Neutrophil (primary cell): ENCODE measurements around the gene UIMC1.

Experiments used
- H3K27ac ChIP-seq: fragments of 200-600 bp; sonication (generic); 2 replicates; pipeline ENCODE4 v1.5.1; 2016; ENCODE audit warnings: mild to moderate bottlenecking, moderate library complexity
- H3K27me3 ChIP-seq: fragments of 200-600 bp; sonication (generic); 2 replicates; pipeline ENCODE4 v1.6.0; 2016; ENCODE audit warnings: mild to moderate bottlenecking
- H3K36me3 ChIP-seq: fragments of 200-600 bp; sonication (generic); 2 replicates; pipeline ENCODE4 v1.5.1; 2017
- H3K4me1 ChIP-seq, 2 experiments: fragments of 200-600 bp in 1 of 2; sonication (generic) in 1 of 2; 1 replicate in 1 of 2; 2 replicates in 1 of 2; pipeline versions ENCODE4 v1.5.1 to v1.6.1; 2013 to 2016; ENCODE audit warnings: low read depth in 1 of 2, low read length in 1 of 2, mild to moderate bottlenecking in 1 of 2, moderate library complexity in 1 of 2; ENCODE audit not compliant: control insufficient read depth in 1 of 2, insufficient read depth in 1 of 2
- H3K4me3 ChIP-seq, 2 experiments: fragments of 200-600 bp in 1 of 2; sonication (generic) in 1 of 2; 1 replicate in 1 of 2; 2 replicates in 1 of 2; pipeline ENCODE4 v1.5.1; 2013 to 2016; ENCODE audit warnings: low read depth in 1 of 2, low read length in 1 of 2, mild to moderate bottlenecking in 1 of 2, moderate library complexity in 1 of 2
- H3K9me3 ChIP-seq: fragments of 200-600 bp; sonication (generic); 2 replicates; pipeline ENCODE4 v1.5.1; 2016
- CTCF ChIP-seq: fragments of 200-600 bp; sonication (generic); IDR thresholded peaks from 2 replicates; pipeline ENCODE4 v1.5.1; 2016; ENCODE audit warnings: antibody characterized with exemption

Gene UIMC1

GRCh38 chr5:176897263-176897662 lies 109.3 kb downstream of the UIMC1 start:
- Histone ChIP-seq H3K36me3 (peaks cover 20% of the 10 kb centered on the region), H3K4me3 (peak overlapping the region; percentile 72 to 87), H3K27me3 (no peaks in the 10 kb centered on the region), H3K9me3 (no peaks in the 10 kb centered on the region), H3K4me1 (peaks cover 98 to 100% of the 10 kb centered on the region in 2 experiments), H3K27ac (peak overlapping the region; percentile 88)
- no peak for TF ChIP-seq CTCF

GRCh38 chr5:176895831-176896230 lies 110.7 kb downstream of the UIMC1 start:
- H3K4me3 ChIP-seq, result peak overlapping the region; percentile 72 to 87
- TF ChIP-seq CTCF, result no peak
- no peaks in the 10 kb centered on the region for H3K9me3 ChIP-seq
- H3K4me1 ChIP-seq, result peaks cover 98 to 100% of the 10 kb centered on the region in 2 experiments
- H3K27ac ChIP-seq, result peak overlapping the region; percentile 88
- no peaks in the 10 kb centered on the region for H3K27me3 ChIP-seq
- H3K36me3 ChIP-seq, result peaks cover 31% of the 10 kb centered on the region

GRCh38 chr5:176894298-176894697 lies 112.3 kb downstream of the UIMC1 start:
- TF ChIP-seq CTCF, result no peak
- Histone ChIP-seq H3K9me3 (no peaks in the 10 kb centered on the region), H3K27ac (peak overlapping the region; percentile 88), H3K36me3 (peaks cover 46% of the 10 kb centered on the region), H3K27me3 (no peaks in the 10 kb centered on the region), H3K4me3 (peak overlapping the region; percentile 29 to 33), H3K4me1 (peaks cover 88% of the 10 kb centered on the region in 2 experiments)

GRCh38 chr5:176892663-176893062 lies 113.9 kb downstream of the UIMC1 start:
- TF ChIP-seq CTCF, result no peak
- Histone ChIP-seq H3K27ac (peak overlapping the region; percentile 88), H3K36me3 (peaks cover 63% of the 10 kb centered on the region), H3K27me3 (no peaks in the 10 kb centered on the region), H3K9me3 (no peaks in the 10 kb centered on the region), H3K4me1 (peaks cover 71% of the 10 kb centered on the region in 2 experiments), H3K4me3 (no peak overlapping the region)

GRCh38 chr5:176891331-176891958 lies 115.1 kb downstream of the UIMC1 start:
- Histone ChIP-seq H3K27me3 (no peaks in the 10 kb centered on the region), H3K9me3 (no peaks in the 10 kb centered on the region), H3K4me3 (peak overlapping the region; percentile 7 to 29), H3K36me3 (peaks cover 75% of the 10 kb centered on the region), H3K27ac (peak overlapping the region; percentile 88), H3K4me1 (peaks cover 65 to 68% of the 10 kb centered on the region in 2 experiments)
- no peak for TF ChIP-seq CTCF
